GM21526 (cell line): ENCODE measurements around the gene PTPRD.

Source experiments
- ATAC-seq: cut with Tn5 transposase; IDR thresholded peaks from one replicate; pipeline ENCODE4 v1.9.1; 2021; ENCODE audit warnings: moderate library complexity; ENCODE audit not compliant: unreplicated experiment, low FRiP score

The PTPRD gene

GRCh38 chr9:10612641-10613398 is at the start of gene PTPRD:
PTPRD (minus strand) TSS chr9:10613002.
- ATAC-seq: peak; percentile 87

- no peak for ATAC-seq
Measured at GRCh38 chr9:10661994-10662393, 49.2 kb upstream of the PTPRD start.

GRCh38 chr9:10661376-10661775 is 48.6 kb upstream of the PTPRD start:
- ATAC-seq: no peak

GRCh38 chr9:10651012-10651411 is 38.2 kb upstream of the PTPRD start:
- no peak for ATAC-seq

- no peak for ATAC-seq
Measured at GRCh38 chr9:10649076-10649475, 36.3 kb upstream of the PTPRD start.

- no peak for ATAC-seq
Measured at GRCh38 chr9:10633785-10634184, 21.0 kb upstream of the PTPRD start.

GRCh38 chr9:10614196-10614800 is 1.5 kb upstream of the PTPRD start:
- ATAC-seq: no peak

- ATAC-seq: no peak
Measured at GRCh38 chr9:10613419-10613818, 617 bp upstream of the PTPRD start.

- no peak for ATAC-seq
Measured at GRCh38 chr9:10605388-10605787, 7.4 kb downstream of the PTPRD start.

- no peak for ATAC-seq
Measured at GRCh38 chr9:10604927-10605326, 7.9 kb downstream of the PTPRD start.

- no peak for ATAC-seq
Measured at GRCh38 chr9:10597801-10598200, 15.0 kb downstream of the PTPRD start.

GRCh38 chr9:10594482-10594881 is 18.3 kb downstream of the PTPRD start:
- no peak for ATAC-seq

GRCh38 chr9:10586407-10586806 is 26.4 kb downstream of the PTPRD start:
- no peak for ATAC-seq

GRCh38 chr9:10571699-10572098 is 41.1 kb downstream of the PTPRD start:
- ATAC-seq: no peak

- no peak for ATAC-seq
Measured at GRCh38 chr9:10566848-10567247, 46.0 kb downstream of the PTPRD start.

- ATAC-seq: no peak
Measured at GRCh38 chr9:10562581-10563343, 50.0 kb downstream of the PTPRD start.

- ATAC-seq: no peak
Measured at GRCh38 chr9:10548348-10548747, 64.5 kb downstream of the PTPRD start.

- no peak for ATAC-seq
Measured at GRCh38 chr9:10538073-10538472, 74.7 kb downstream of the PTPRD start.

- no peak for ATAC-seq
Measured at GRCh38 chr9:10534850-10535249, 78.0 kb downstream of the PTPRD start.

- no peak for ATAC-seq
Measured at GRCh38 chr9:10525972-10526371, 86.8 kb downstream of the PTPRD start.

- no peak for ATAC-seq
Measured at GRCh38 chr9:10523164-10523563, 89.6 kb downstream of the PTPRD start.

GRCh38 chr9:10512144-10512543 is 100.7 kb downstream of the PTPRD start:
- no peak for ATAC-seq
